Nephron (organoid): ENCODE results near the gene CNBD2.
A peak's percentile ranks its signal among the peaks of the same experiment; 100 is the strongest.

ENCODE experiments used
- H3K27ac Mint-ChIP-seq, 3 experiments: 2 replicates each; pipeline ENCODE4 v1.8.0; 2020; ENCODE audit warnings: mixed read lengths in 3 of 3, mild to moderate bottlenecking in 2 of 3, moderate library complexity in 1 of 3
- H3K27me3 Mint-ChIP-seq: 2 replicates; pipeline ENCODE4 v1.8.0; 2021; ENCODE audit warnings: low read depth, mild to moderate bottlenecking, moderate library complexity, mixed read lengths
- H3K36me3 Mint-ChIP-seq: 2 replicates; pipeline ENCODE4 v1.8.0; 2020; ENCODE audit warnings: low read depth, mixed read lengths
- H3K4me1 Mint-ChIP-seq: 2 replicates; pipeline ENCODE4 v1.8.0; 2020; ENCODE audit warnings: mixed read lengths
- H3K4me3 Mint-ChIP-seq, 3 experiments: 2 replicates each; pipeline ENCODE4 v1.8.0; 2020; ENCODE audit warnings: mild to moderate bottlenecking in 3 of 3, mixed read lengths in 3 of 3, moderate library complexity in 2 of 3
- H3K9me3 Mint-ChIP-seq: 2 replicates; pipeline ENCODE4 v1.8.0; 2020; ENCODE audit warnings: mixed read lengths
- CTCF ChIP-seq, 3 experiments: fragments of 200-600 bp; sonication (generic); IDR thresholded peaks; one replicate each; pipeline ENCODE4 v1.5.0; 2021; ENCODE audit warnings: antibody characterized with exemption in 3 of 3; ENCODE audit not compliant: unreplicated experiment in 3 of 3

Gene CNBD2

GRCh38 chr20:36028106-36028808 is 59.9 kb downstream of the CNBD2 start:
- Mint-ChIP-seq H3K9me3 (no peaks in the 10 kb centered on the region), H3K4me3 (no peak overlapping the region), H3K4me1 (peaks cover 20% of the 10 kb centered on the region), H3K27ac (peak overlapping the region; percentile 59 to 77 (median 66)), H3K36me3 (no peaks in the 10 kb centered on the region), H3K27me3 (peaks cover 11% of the 10 kb centered on the region)
- no peak for TF ChIP-seq CTCF (IDR thresholded peaks at IDR 0.05; ENCODE audit: unreplicated experiment in 3 of 3)

GRCh38 chr20:36030149-36030548 is 61.8 kb downstream of the CNBD2 start:
- H3K27me3 Mint-ChIP-seq = peaks cover 11% of the 10 kb centered on the region
- H3K27ac Mint-ChIP-seq = peak overlapping the region; percentile 3 to 73 (median 29)
- no peak for TF ChIP-seq CTCF (IDR thresholded peaks at IDR 0.05; ENCODE audit: unreplicated experiment in 3 of 3)
- no peak overlapping the region for H3K4me3 Mint-ChIP-seq
- no peaks in the 10 kb centered on the region for H3K36me3 Mint-ChIP-seq
- H3K4me1 Mint-ChIP-seq = peaks cover 20% of the 10 kb centered on the region
- H3K9me3 Mint-ChIP-seq = no peaks in the 10 kb centered on the region

- no peaks in the 10 kb centered on the region for H3K36me3 Mint-ChIP-seq
These were observed 63.4 kb downstream of the CNBD2 start for GRCh38 chr20:36031806-36032205.

GRCh38 chr20:36034875-36035274 is 66.5 kb downstream of the CNBD2 start:
- H3K4me3 Mint-ChIP-seq = no peak overlapping the region
- H3K4me1 Mint-ChIP-seq = peaks cover 14% of the 10 kb centered on the region
- H3K9me3 Mint-ChIP-seq = no peaks in the 10 kb centered on the region
- no peaks in the 10 kb centered on the region for H3K27me3 Mint-ChIP-seq
- no peak for TF ChIP-seq CTCF (IDR thresholded peaks at IDR 0.05; ENCODE audit: unreplicated experiment in 3 of 3)
- no peak overlapping the region for H3K27ac Mint-ChIP-seq
- H3K36me3 Mint-ChIP-seq = no peaks in the 10 kb centered on the region

More at GRCh38 chr20:36031806-36032205, 63.4 kb downstream of the CNBD2 start:
- TF ChIP-seq CTCF (IDR thresholded peaks at IDR 0.05; ENCODE audit: unreplicated experiment in 3 of 3) = no peak
- H3K9me3 Mint-ChIP-seq = no peaks in the 10 kb centered on the region
- peaks cover 20% of the 10 kb centered on the region for H3K4me1 Mint-ChIP-seq
- peaks cover 8% of the 10 kb centered on the region for H3K27me3 Mint-ChIP-seq
- no peak overlapping the region for H3K27ac Mint-ChIP-seq
- H3K4me3 Mint-ChIP-seq = no peak overlapping the region

GRCh38 chr20:36035745-36036144 is 67.4 kb downstream of the CNBD2 start:
- no peaks in the 10 kb centered on the region for H3K9me3 Mint-ChIP-seq
- no peak overlapping the region for H3K4me3 Mint-ChIP-seq
- H3K27me3 Mint-ChIP-seq = no peaks in the 10 kb centered on the region
- H3K4me1 Mint-ChIP-seq = peaks cover 5% of the 10 kb centered on the region
- no peak overlapping the region for H3K27ac Mint-ChIP-seq
- H3K36me3 Mint-ChIP-seq = no peaks in the 10 kb centered on the region
- no peak for TF ChIP-seq CTCF (IDR thresholded peaks at IDR 0.05; ENCODE audit: unreplicated experiment in 3 of 3)

- Mint-ChIP-seq H3K4me1 (no peaks in the 10 kb centered on the region), H3K9me3 (no peaks in the 10 kb centered on the region), H3K4me3 (no peak overlapping the region), H3K36me3 (peaks cover 7% of the 10 kb centered on the region), H3K27ac (no peak overlapping the region), H3K27me3 (no peaks in the 10 kb centered on the region)
- TF ChIP-seq CTCF (IDR thresholded peaks at IDR 0.05; ENCODE audit: unreplicated experiment in 3 of 3) = no peak
These were observed 68.3 kb downstream of the CNBD2 start for GRCh38 chr20:36036688-36037087.
